D721Med (cell line): ENCODE measurements around the gene TOP2B.

Experiments used
- DNase-seq: peaks from one replicate; pipeline ENCODE4 v3.0.0; 2011; ENCODE audit warnings: low spot score; ENCODE audit not compliant: insufficient read length
- FAIRE-seq: peaks from 2 replicates; lab custom pipeline; 2011; peaks lifted over from hg19 to GRCh38; lab: Jason Lieb, UNC
- TF ChIP-seq, protein P1 (sequence below): IDR thresholded peaks from 2 replicates; pipeline ENCODE4 v1.5.1; 2012; ENCODE audit warnings: mild to moderate bottlenecking, control low read depth; ENCODE audit not compliant: insufficient read depth; ENCODE audit errors: missing control alignments

The TOP2B gene

DNA sequence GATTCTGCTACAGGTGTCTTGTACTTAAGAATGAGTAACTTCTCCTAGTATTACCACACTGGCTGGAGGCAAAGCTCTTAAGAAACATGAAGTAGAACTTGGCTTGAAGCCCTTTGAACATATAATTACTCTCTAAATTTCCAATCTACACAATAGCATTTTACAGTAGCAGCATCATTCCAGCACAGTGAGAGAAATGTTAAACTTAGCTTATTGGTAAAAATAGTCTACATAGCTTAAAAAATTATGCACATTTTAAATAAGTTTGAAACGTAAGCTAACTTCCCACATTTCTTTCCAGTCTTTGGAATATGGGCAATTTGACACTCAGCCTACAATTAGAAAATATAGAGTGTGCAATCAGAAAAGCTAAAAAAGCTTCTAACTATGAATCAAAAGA, 32.8 kb upstream of the TOP2B start:
- DNase-seq (no peak), FAIRE-seq (no peak)

DNA sequence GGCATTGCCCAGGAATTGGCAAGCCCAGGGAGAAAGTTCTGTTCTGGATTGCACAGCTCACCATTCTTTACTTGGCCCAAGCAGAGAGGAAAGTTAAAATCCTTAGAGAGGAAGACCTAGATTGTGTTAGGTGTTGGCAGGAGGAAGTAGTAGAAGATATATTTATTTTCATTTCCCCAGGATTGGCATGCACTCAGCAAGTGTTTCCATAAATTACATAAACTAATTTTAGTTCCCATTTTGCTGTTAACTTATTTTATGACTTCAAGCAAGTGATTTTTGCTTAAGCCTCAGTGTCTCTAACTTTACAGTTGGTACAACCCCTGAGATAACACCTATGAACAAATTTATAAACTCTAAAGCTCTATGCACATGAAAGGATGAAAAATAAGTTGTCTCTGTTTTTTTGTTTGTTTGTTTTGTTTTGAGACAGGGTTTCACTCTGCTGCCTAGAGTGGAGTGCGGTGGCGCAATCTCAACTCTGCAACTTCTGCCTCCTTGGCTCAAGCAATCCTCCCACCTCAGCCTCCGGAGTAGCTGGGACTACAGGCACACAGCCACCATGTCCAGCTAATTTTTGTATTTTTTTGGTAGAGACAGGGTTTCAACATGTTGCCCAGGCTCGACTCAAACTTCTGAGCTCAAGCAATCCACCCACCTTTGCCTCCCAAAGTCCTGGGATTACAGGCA, 31.2 kb upstream of the TOP2B start:
- TF ChIP-seq, protein P1, sequence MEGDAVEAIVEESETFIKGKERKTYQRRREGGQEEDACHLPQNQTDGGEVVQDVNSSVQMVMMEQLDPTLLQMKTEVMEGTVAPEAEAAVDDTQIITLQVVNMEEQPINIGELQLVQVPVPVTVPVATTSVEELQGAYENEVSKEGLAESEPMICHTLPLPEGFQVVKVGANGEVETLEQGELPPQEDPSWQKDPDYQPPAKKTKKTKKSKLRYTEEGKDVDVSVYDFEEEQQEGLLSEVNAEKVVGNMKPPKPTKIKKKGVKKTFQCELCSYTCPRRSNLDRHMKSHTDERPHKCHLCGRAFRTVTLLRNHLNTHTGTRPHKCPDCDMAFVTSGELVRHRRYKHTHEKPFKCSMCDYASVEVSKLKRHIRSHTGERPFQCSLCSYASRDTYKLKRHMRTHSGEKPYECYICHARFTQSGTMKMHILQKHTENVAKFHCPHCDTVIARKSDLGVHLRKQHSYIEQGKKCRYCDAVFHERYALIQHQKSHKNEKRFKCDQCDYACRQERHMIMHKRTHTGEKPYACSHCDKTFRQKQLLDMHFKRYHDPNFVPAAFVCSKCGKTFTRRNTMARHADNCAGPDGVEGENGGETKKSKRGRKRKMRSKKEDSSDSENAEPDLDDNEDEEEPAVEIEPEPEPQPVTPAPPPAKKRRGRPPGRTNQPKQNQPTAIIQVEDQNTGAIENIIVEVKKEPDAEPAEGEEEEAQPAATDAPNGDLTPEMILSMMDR, result no peak
- no peak for FAIRE-seq
- DNase-seq, result no peak

More for the DNA sequence above, 32.8 kb upstream of the TOP2B start:
- TF ChIP-seq, protein P1, result no peak

DNA sequence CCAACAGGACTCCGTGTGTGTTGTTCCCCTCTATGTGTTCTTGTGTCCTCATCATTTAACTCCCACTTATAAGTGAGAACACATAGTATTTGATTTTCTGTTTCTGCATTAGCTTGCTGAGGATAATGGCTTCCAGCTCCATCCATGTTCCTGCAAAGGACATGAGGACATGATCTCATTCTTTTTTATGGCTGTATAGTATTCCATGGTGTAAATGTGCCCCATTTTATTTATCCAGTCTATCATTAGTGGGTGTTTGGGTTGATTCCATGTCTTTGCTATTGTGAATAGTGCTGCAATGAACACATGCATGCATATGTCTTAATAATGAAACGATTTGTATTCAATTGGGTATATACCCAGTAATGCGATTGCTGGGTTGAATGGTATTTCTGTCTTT, 28.5 kb upstream of the TOP2B start:
- DNase-seq (no peak), FAIRE-seq (no peak)
- TF ChIP-seq, protein P1, result no peak

DNA sequence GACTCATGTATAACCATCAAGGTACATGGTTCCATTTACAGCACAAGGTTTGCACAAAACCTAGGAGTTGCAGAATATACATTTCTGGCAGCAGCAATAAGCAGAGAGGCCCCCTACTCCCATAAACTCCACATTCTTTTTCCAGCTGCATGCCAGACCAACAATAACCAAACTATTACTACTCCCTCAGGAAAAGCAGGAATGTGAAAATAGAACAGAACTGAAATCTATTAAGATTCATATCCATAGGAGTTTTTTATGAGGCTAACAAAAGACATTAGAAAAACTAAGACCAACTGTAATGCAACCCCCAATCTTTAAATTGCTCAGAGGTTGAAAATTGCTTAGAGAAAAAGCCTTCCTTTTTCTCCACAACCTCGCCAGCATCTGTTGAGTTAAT, 27.6 kb upstream of the TOP2B start:
- FAIRE-seq (no peak), DNase-seq (no peak)
- TF ChIP-seq, protein P1, result no peak

DNA sequence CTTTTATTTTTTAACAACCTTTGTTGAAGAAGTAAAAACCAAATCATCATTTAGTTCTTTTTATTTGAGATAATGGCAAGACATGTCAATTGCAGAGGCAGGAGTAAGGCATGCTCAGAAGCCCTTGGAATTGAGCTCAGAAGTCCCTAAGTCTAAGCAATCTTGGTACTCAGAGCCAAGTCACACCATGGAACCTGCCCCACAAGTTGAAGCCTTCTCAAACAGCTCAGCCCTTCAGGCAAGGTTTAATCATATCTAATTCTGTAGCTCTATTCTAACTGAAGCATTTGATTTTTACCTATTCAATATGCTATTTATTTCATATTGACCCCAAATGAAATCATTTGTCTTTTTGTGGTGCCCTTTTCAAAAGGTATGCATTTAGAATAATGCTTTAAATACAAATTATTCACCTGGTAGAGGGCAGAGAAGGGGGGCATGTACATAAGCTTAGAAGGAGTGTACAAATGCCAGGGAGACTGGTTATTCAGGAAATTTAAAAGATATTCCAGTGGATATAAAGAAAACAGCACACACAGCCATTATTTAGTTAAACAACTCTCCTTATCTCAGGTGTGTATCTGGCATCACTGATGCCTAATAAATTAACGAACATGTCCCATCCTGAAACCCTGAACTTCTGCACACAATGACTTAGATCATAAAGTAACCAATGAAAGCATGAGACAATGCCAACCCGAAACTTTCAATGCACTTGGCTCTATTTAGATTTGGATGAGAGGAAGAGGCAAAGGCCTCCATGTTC, 26.2 kb upstream of the TOP2B start:
- FAIRE-seq (no peak), DNase-seq (no peak)
- TF ChIP-seq, protein P1, result no peak

DNA sequence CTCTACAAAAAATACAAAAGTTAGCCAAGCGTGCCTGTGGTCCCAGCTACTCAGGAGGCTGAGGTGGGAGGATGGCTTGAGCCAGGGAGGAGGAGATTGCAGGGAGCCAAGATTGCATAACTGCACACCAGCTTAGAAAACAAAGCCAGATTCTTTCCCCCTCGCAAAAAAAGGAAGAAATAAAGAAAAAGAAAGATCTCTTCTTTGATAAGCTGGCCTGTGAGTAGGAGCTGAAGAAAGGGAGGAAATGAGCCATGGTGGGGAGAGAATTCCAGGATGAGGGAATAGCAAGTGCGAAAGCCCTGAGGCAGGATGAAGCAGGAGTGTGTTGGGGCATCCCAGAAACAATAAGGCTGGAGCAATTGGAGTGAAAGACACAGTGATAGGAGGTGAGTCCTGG, 24.5 kb upstream of the TOP2B start:
- DNase-seq, result no peak
- no peak for FAIRE-seq
- TF ChIP-seq, protein P1, result no peak

DNA sequence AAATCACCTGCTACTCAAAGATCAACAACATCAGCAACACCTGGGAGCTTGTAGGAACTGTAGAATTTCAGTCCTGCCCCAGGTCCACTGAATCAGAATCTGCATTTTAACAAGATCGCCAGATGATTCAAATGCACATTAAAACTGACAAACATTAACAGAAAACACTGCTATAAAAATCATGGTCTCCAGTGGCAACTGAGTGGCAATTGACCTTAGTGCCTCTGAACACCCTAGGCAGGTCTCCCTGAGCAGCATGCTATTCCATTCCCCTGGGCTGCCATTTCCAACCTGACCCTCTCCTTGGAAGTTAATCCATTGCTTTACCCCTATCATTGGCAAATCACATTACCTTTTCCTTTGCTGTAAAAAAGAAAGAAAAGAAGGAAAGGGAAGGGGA, 23.0 kb upstream of the TOP2B start:
- DNase-seq, result no peak
- no peak for FAIRE-seq
- TF ChIP-seq, protein P1, result no peak
